ENCODE measurements around the gene PCP4. TPM values are rescaled to one million over a fixed set of nuclear protein-coding genes. Genes with fewer than 3 reads are reported as not detected.
"Not testable (repeated sequence)": the region's sequence is repeated elsewhere in the genome, so short reads cannot be mapped to it uniquely, and the experiment has no call there.

The PCP4 gene
- total RNA-seq, 2 experiments from 2014 or later = not detected

GRCh38 chr21:39874206-39874605, 7.0 kb downstream of the PCP4 start:
- Mint-ChIP-seq H3K27ac (no peak overlapping the region), H3K4me3 (no peak overlapping the region), H3K27me3 (ENCODE audit: low read depth) (peaks cover 3% of the 10 kb centered on the region), H3K36me3 (ENCODE audit: low read depth) (no peaks in the 10 kb centered on the region), H3K4me1 (ENCODE audit: low read depth) (no peaks in the 10 kb centered on the region), H3K9me3 (no peaks in the 10 kb centered on the region)
- DNase-seq = no peak
- intact Hi-C loops (cut with micrococcal nuclease) = no loop called here
- CTCF ChIA-PET = interaction anchor here (1.1 kb wide), 1 partner anchor 13 kb away, joined by 3 read pairs; no protein-coding TSS in a partner anchor

GRCh38 chr21:39874759-39875158, 7.5 kb downstream of the PCP4 start:
- DNase-seq = no peak
- intact Hi-C loops (cut with micrococcal nuclease) = no loop called here
- H3K4me1 Mint-ChIP-seq (ENCODE audit: low read depth) = no peaks in the 10 kb centered on the region
- H3K9me3 Mint-ChIP-seq = no peaks in the 10 kb centered on the region
- no peaks in the 10 kb centered on the region for H3K27me3 Mint-ChIP-seq (ENCODE audit: low read depth)
- H3K36me3 Mint-ChIP-seq (ENCODE audit: low read depth) = no peaks in the 10 kb centered on the region
- H3K27ac Mint-ChIP-seq = no peak overlapping the region
- CTCF ChIA-PET = interaction anchor here (1.1 kb wide), 1 partner anchor 14 kb away, joined by 3 read pairs; no protein-coding TSS in a partner anchor
- H3K4me3 Mint-ChIP-seq = no peak overlapping the region

- CTCF ChIA-PET = interaction anchor here (0.7 kb wide), 1 partner anchor 13 kb away, joined by 3 read pairs; no protein-coding TSS in a partner anchor
- no peak overlapping the region for H3K4me3 Mint-ChIP-seq
Observed at GRCh38 chr21:39881661-39882060, 14.4 kb downstream of the PCP4 start.

GRCh38 chr21:39882151-39882838, 15.1 kb downstream of the PCP4 start:
- intact Hi-C loops (cut with micrococcal nuclease) = no loop called here
- no peak overlapping the region for H3K27ac Mint-ChIP-seq
- CTCF ChIA-PET = interaction anchor here (0.7 kb wide), 1 partner anchor 16 kb away, joined by 3 read pairs; no protein-coding TSS in a partner anchor

More at GRCh38 chr21:39881661-39882060, 14.4 kb downstream of the PCP4 start:
- no peak overlapping the region for H3K27ac Mint-ChIP-seq
- intact Hi-C loops (cut with micrococcal nuclease) = no loop called here
- H3K27me3 Mint-ChIP-seq (ENCODE audit: low read depth) = peaks cover 4% of the 10 kb centered on the region
- no peaks in the 10 kb centered on the region for H3K36me3 Mint-ChIP-seq (ENCODE audit: low read depth)
- H3K9me3 Mint-ChIP-seq = no peaks in the 10 kb centered on the region
- H3K4me1 Mint-ChIP-seq (ENCODE audit: low read depth) = no peaks in the 10 kb centered on the region
- DNase-seq = no peak

GRCh38 chr21:39882839-39883195, 15.6 kb downstream of the PCP4 start:
- peaks cover 4% of the 10 kb centered on the region for H3K27me3 Mint-ChIP-seq (ENCODE audit: low read depth)
- no peaks in the 10 kb centered on the region for H3K36me3 Mint-ChIP-seq (ENCODE audit: low read depth)
- H3K27ac Mint-ChIP-seq = no peak overlapping the region
- intact Hi-C loops (cut with micrococcal nuclease) = no loop called here
- no peaks in the 10 kb centered on the region for H3K9me3 Mint-ChIP-seq
- no peak overlapping the region for H3K4me3 Mint-ChIP-seq
- no peaks in the 10 kb centered on the region for H3K4me1 Mint-ChIP-seq (ENCODE audit: low read depth)
- CTCF ChIA-PET = interaction anchor here (0.7 kb wide), 1 partner anchor 15 kb away, joined by 3 read pairs; no protein-coding TSS in a partner anchor
- no peak for DNase-seq

More at GRCh38 chr21:39882151-39882838, 15.1 kb downstream of the PCP4 start:
- H3K9me3 Mint-ChIP-seq = no peaks in the 10 kb centered on the region
- H3K4me1 Mint-ChIP-seq (ENCODE audit: low read depth) = no peaks in the 10 kb centered on the region
- DNase-seq = no peak
- no peaks in the 10 kb centered on the region for H3K36me3 Mint-ChIP-seq (ENCODE audit: low read depth)
- peaks cover 4% of the 10 kb centered on the region for H3K27me3 Mint-ChIP-seq (ENCODE audit: low read depth)
- H3K4me3 Mint-ChIP-seq = no peak overlapping the region

DNA sequence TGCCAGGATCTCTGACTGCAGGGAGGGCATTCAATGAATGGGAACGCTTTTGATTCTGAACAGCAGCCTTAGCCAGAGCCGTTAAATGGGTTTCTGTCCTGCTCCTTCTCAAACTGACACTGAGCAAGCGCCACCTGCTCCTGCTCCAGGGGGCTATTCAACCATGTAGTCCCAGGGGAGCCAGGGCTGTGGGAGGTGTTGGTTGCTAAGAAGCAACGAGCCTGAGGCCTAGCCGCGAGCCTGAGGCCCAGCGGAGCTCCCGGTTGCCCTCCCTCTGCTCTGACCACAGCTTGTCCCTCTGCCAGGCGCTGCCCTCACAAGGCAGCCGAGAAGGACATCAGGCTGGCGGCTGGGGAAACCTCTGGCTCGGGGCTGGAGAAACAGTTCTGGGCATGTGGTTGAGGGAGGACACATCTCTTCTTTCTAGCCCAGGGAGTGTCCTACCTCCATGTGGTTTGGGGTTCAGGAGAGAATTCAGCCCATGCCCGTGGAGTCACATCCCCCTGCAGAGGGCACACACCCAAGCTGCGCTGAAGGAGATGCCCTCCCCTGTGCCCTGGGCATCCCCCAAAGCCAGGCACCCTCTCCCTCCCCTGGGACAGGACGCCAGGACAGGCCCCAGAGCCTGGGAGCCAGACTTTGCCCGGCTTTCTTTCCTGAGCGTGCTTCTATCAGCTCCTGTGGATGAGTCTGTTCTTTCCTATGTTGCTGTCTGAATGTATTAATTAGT, 18.0 kb downstream of the PCP4 start:
- Mint-ChIP-seq H3K9me3 (no peaks in the 10 kb centered on the region), H3K36me3 (ENCODE audit: low read depth) (no peaks in the 10 kb centered on the region), H3K27me3 (ENCODE audit: low read depth) (peaks cover 4% of the 10 kb centered on the region), H3K4me1 (ENCODE audit: low read depth) (no peaks in the 10 kb centered on the region), H3K4me3 (no peak overlapping the region), H3K27ac (no peak overlapping the region)
- intact Hi-C loops (cut with micrococcal nuclease) = no loop called here
- CTCF ChIA-PET = no interaction called here
- no peak for DNase-seq

- no peak overlapping the region for H3K4me3 Mint-ChIP-seq
- H3K4me1 Mint-ChIP-seq (ENCODE audit: low read depth) = no peaks in the 10 kb centered on the region
- CTCF ChIA-PET = no interaction called here
- no peaks in the 10 kb centered on the region for H3K9me3 Mint-ChIP-seq
- intact Hi-C loops (cut with micrococcal nuclease) = no loop called here
- no peaks in the 10 kb centered on the region for H3K36me3 Mint-ChIP-seq (ENCODE audit: low read depth)
- H3K27ac Mint-ChIP-seq = no peak overlapping the region
- no peak for DNase-seq
- H3K27me3 Mint-ChIP-seq (ENCODE audit: low read depth) = peaks cover 4% of the 10 kb centered on the region
Observed at GRCh38 chr21:39888848-39889247, 21.6 kb downstream of the PCP4 start.

DNA sequence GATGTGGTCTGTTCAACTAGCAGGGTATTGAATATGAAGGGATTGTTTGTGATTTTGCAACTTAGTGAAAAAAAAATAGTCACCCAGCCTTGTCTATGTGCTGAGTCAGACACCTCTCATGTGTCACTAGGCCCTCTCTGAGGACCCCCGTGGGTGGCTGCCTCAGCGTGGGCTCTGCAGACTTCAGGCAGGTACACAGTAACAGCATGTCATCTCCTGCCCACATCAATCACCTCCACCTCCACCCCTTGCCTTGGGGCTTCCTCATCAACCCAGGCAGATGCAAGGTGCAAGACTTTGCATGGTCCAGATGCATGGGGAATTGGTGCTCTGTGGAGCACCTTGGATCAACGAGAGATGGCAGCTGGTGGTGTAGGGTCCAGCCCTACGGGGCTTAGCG, 23.9 kb downstream of the PCP4 start:
- Mint-ChIP-seq H3K27ac (no peak overlapping the region), H3K4me1 (ENCODE audit: low read depth) (no peaks in the 10 kb centered on the region), H3K4me3 (no peak overlapping the region), H3K36me3 (ENCODE audit: low read depth) (no peaks in the 10 kb centered on the region), H3K9me3 (no peaks in the 10 kb centered on the region), H3K27me3 (ENCODE audit: low read depth) (no peaks in the 10 kb centered on the region)
- DNase-seq = no peak
- intact Hi-C loops (cut with micrococcal nuclease) = no loop called here
- CTCF ChIA-PET = no interaction called here

DNA sequence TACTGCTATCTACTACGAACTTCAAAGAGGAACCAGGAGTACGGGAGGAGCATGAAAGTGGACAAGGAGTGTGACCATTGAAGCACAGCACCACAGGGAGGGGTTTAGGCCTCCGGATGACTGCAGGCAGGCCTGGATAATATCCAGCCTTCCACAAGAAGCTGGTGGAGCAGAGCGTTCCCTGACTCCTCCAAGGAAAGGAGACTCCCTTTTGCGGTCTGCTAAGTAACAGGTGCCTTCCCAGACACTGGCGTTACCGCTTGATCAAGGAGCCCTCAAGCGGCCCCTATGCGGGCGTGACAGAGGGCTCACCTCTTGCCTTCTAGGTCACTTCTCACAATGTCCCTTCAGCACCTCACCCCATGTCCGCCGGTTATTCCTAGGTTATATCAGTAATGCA, 24.6 kb downstream of the PCP4 start:
- intact Hi-C loops (cut with micrococcal nuclease) = not testable (repeated sequence)

DNA sequence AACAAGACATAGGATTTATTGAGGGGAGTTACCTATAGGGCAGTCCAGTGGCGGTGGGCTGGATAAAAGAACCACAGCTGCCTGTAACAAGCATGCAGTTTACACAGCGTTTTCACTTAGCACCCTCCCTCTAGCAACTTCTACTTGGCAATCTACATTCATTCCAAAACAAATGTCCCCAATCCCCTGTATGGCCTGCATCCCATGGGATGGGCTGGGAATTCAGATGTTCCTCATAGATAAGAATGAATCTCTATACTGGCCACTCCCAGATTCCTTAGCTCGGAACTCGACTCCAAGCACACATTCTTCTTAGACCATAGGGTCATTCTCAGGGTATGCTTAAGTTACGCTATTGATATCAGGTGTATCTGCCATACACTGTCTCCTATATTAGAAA, 33.3 kb downstream of the PCP4 start:
- no peaks in the 10 kb centered on the region for H3K4me1 Mint-ChIP-seq (ENCODE audit: low read depth)
- CTCF ChIA-PET = no interaction called here
- H3K27me3 Mint-ChIP-seq (ENCODE audit: low read depth) = no peaks in the 10 kb centered on the region
- H3K36me3 Mint-ChIP-seq (ENCODE audit: low read depth) = no peaks in the 10 kb centered on the region
- H3K27ac Mint-ChIP-seq = peak overlapping the region; percentile 53
- no peak overlapping the region for H3K4me3 Mint-ChIP-seq
- no peak for DNase-seq
- no peaks in the 10 kb centered on the region for H3K9me3 Mint-ChIP-seq
- intact Hi-C loops (cut with micrococcal nuclease) = no loop called here

More for the DNA sequence above, 24.6 kb downstream of the PCP4 start:
- H3K9me3 Mint-ChIP-seq; DNase-seq; H3K4me1 Mint-ChIP-seq (ENCODE audit: low read depth); H3K27ac Mint-ChIP-seq; H3K4me3 Mint-ChIP-seq; CTCF ChIA-PET; H3K27me3 Mint-ChIP-seq (ENCODE audit: low read depth); H3K36me3 Mint-ChIP-seq (ENCODE audit: low read depth): not testable (repeated sequence)

GRCh38 chr21:39900911-39901310, 33.7 kb downstream of the PCP4 start:
- Mint-ChIP-seq H3K4me3 (no peak overlapping the region), H3K27ac (no peak overlapping the region), H3K9me3 (no peaks in the 10 kb centered on the region), H3K27me3 (ENCODE audit: low read depth) (no peaks in the 10 kb centered on the region), H3K4me1 (ENCODE audit: low read depth) (no peaks in the 10 kb centered on the region), H3K36me3 (ENCODE audit: low read depth) (no peaks in the 10 kb centered on the region)
- CTCF ChIA-PET = no interaction called here
- intact Hi-C loops (cut with micrococcal nuclease) = no loop called here
- DNase-seq = no peak

GRCh38 chr21:39902986-39903385, 35.7 kb downstream of the PCP4 start:
- intact Hi-C loops (cut with micrococcal nuclease) = no loop called here

DNA sequence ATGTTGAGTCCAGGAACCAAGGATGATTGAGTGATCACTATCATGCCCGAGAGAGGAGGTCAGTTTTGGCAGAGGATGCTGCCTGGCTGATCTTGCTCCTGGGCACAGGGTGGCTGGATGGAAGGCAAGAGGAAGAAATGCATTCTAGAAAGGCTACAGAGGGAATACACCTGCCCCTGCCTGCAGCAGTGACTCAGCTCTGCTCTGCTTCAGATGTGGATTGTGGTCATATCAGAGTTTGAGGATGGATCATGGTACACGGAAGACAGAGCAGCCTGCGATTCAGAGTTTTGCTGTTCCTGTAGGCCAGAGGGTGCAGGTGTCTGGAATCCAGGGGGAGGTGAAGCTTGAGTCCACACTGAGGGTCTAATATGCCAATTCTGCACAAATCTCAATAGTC, 37.2 kb downstream of the PCP4 start:
- DNase-seq = no peak
- intact Hi-C loops (cut with micrococcal nuclease) = no loop called here
- no peak overlapping the region for H3K27ac Mint-ChIP-seq
- H3K36me3 Mint-ChIP-seq (ENCODE audit: low read depth) = no peaks in the 10 kb centered on the region
- CTCF ChIA-PET = no interaction called here
- no peak overlapping the region for H3K4me3 Mint-ChIP-seq
- H3K9me3 Mint-ChIP-seq = no peaks in the 10 kb centered on the region
- H3K4me1 Mint-ChIP-seq (ENCODE audit: low read depth) = no peaks in the 10 kb centered on the region
- H3K27me3 Mint-ChIP-seq (ENCODE audit: low read depth) = no peaks in the 10 kb centered on the region

More at GRCh38 chr21:39902986-39903385, 35.7 kb downstream of the PCP4 start:
- CTCF ChIA-PET = no interaction called here
- Mint-ChIP-seq H3K27me3 (ENCODE audit: low read depth) (no peaks in the 10 kb centered on the region), H3K4me1 (ENCODE audit: low read depth) (no peaks in the 10 kb centered on the region), H3K27ac (no peak overlapping the region), H3K9me3 (no peaks in the 10 kb centered on the region), H3K36me3 (ENCODE audit: low read depth) (no peaks in the 10 kb centered on the region), H3K4me3 (no peak overlapping the region)
- DNase-seq = no peak
